A549 (cell line): ENCODE measurements around the gene FGGY.

Source experiments
- RAD21 ChIP-seq, 2 experiments: fragments of >200 bp in 1 of 2; sonication (Bioruptor Twin) in 1 of 2; formaldehyde crosslinking in 1 of 2; IDR thresholded peaks in 1 of 2; conservative IDR thresholded peaks in 1 of 2; 2 replicates in 1 of 2; 3 replicates in 1 of 2; pipeline ENCODE4 v1.6.1; 2012 to 2018; ENCODE audit warnings: inconsistent platforms in 1 of 2
- USF2 ChIP-seq: fragments of 450-650 bp; IDR thresholded peaks from 2 replicates; pipeline ENCODE4 v1.6.1; 2014; ENCODE audit warnings: antibody characterized with exemption

DNA sequence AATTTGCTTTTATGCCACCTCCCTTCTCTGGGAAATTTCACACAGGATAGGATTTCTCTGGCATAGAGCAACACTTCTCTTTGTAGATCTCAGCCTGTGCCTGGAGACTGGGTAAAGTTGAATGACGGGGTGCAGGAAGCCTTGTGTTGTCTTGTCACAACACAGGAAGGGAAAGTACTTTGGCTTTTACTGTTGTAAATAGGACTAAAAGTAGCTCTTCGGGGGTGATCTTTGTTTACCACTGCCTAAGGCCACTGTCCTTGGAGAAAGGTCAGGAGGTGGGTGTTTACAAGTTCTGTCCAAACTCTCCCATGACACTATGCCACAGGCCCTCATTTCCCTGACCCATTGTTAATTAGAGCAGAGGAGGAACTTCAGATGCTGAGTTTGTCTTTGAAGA lies 139.7 kb downstream of the FGGY start:
- TF ChIP-seq USF2: no peak
- no peak for TF ChIP-seq RAD21 (conservative IDR thresholded peaks at IDR 0.05 in 1 of 2, IDR thresholded peaks at IDR 0.05 in 1 of 2)
